ENCODE data around the gene AZIN2.

Gene AZIN2

GRCh38 chr1:33072707-33073106, 8.2 kb upstream of the AZIN2 start:
- H3K9me2 ChIP-seq (replicated peaks; ENCODE audit: low read depth, low read length) = no peaks in the 10 kb centered on the region
- H4K20me1 ChIP-seq (ENCODE audit: insufficient read depth, low read length, poor library complexity, severe bottlenecking) = no peaks in the 10 kb centered on the region
- no peaks in the 10 kb centered on the region for H3K9me3 ChIP-seq (ENCODE audit: insufficient read depth, low read depth, low read length)
- peaks cover 18% of the 10 kb centered on the region for H3K27me3 ChIP-seq (ENCODE audit: insufficient read depth, low read length, poor library complexity, severe bottlenecking)
- no peaks in the 10 kb centered on the region for H3K79me2 ChIP-seq (ENCODE audit: insufficient read depth, low read length)
- H3F3A ChIP-seq (ENCODE audit: low read depth) = no peaks in the 10 kb centered on the region
- H3K4me3 ChIP-seq (ENCODE audit: low read length, poor library complexity, severe bottlenecking) = no peak overlapping the region
- no peaks in the 10 kb centered on the region for H3K36me3 ChIP-seq (ENCODE audit: insufficient read depth, low read length)
- no peak overlapping the region for H3K4me2 ChIP-seq (ENCODE audit: low read depth, low read length, poor library complexity, severe bottlenecking)
- H2AFZ ChIP-seq (ENCODE audit: low read length) = no peak overlapping the region
- no peaks in the 10 kb centered on the region for H3K4me1 ChIP-seq (ENCODE audit: insufficient read depth, low read length, poor library complexity, severe bottlenecking)
- H3K9ac ChIP-seq (ENCODE audit: low read depth, low read length, poor library complexity, severe bottlenecking) = no peak overlapping the region
- TF ChIP-seq EZH2phosphoT487 (IDR thresholded peaks at IDR 0.05; ENCODE audit: borderline replicate concordance) (no peak), CTCF (conservative IDR thresholded peaks at IDR 0.05; ENCODE audit: low read length) (no peak)

- no peak for TF ChIP-seq CTCF (conservative IDR thresholded peaks at IDR 0.05; ENCODE audit: low read length)
- no peak for TF ChIP-seq EZH2phosphoT487 (IDR thresholded peaks at IDR 0.05; ENCODE audit: borderline replicate concordance)
- Histone ChIP-seq H2AFZ (ENCODE audit: low read length) (0 out of 2 replicates have a peak overlapping the region, but pooled peaks have one; percentile 43), H3K79me2 (ENCODE audit: insufficient read depth, low read length) (no peaks in the 10 kb centered on the region), H3K9me3 (ENCODE audit: insufficient read depth, low read depth, low read length) (no peaks in the 10 kb centered on the region), H3F3A (ENCODE audit: low read depth) (no peaks in the 10 kb centered on the region), H3K4me2 (ENCODE audit: low read depth, low read length, poor library complexity, severe bottlenecking) (no peak overlapping the region), H3K9me2 (replicated peaks; ENCODE audit: low read depth, low read length) (no peaks in the 10 kb centered on the region), H3K4me3 (ENCODE audit: low read length, poor library complexity, severe bottlenecking) (no peak overlapping the region), H3K9ac (ENCODE audit: low read depth, low read length, poor library complexity, severe bottlenecking) (no peak overlapping the region), H4K20me1 (ENCODE audit: insufficient read depth, low read length, poor library complexity, severe bottlenecking) (no peaks in the 10 kb centered on the region), H3K4me1 (ENCODE audit: insufficient read depth, low read length, poor library complexity, severe bottlenecking) (no peaks in the 10 kb centered on the region), H3K36me3 (ENCODE audit: insufficient read depth, low read length) (no peaks in the 10 kb centered on the region), H3K27me3 (ENCODE audit: insufficient read depth, low read length, poor library complexity, severe bottlenecking) (peaks cover 9% of the 10 kb centered on the region)
Observed at GRCh38 chr1:33074193-33074945, 6.6 kb upstream of the AZIN2 start.

DNA sequence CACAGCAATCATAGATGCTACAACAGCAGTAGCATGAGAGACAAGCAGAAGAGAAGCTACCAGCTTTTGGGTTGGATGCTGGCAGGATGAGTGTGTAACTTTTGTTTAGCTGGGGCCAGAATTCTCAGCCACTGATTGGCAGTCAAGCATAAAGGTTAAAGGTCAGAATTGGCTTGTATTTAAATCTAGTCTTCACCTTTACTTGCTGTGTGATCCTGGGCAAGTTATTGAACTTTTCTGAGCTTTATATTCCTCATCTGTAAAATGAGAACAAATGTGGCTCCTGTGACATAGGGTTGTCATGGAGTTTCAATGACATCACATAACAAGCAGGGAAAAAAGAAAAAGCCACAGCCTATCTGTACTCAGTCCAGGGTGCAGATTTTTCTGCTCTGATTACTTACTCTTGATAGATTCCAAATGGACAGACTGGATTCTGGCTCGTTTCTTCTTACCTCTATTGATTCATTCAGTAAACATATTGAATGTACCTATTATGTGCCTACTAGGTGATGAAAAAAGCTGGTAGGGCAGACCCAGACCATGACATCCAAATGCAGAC, 2.8 kb upstream of the AZIN2 start:
- H3K36me3 ChIP-seq (ENCODE audit: insufficient read depth, low read length) = no peaks in the 10 kb centered on the region
- no peaks in the 10 kb centered on the region for H4K20me1 ChIP-seq (ENCODE audit: insufficient read depth, low read length, poor library complexity, severe bottlenecking)
- H3K79me2 ChIP-seq (ENCODE audit: insufficient read depth, low read length) = no peaks in the 10 kb centered on the region
- no peaks in the 10 kb centered on the region for H3F3A ChIP-seq (ENCODE audit: low read depth)
- no peak for TF ChIP-seq CTCF (conservative IDR thresholded peaks at IDR 0.05; ENCODE audit: low read length)
- TF ChIP-seq EZH2phosphoT487 (IDR thresholded peaks at IDR 0.05; ENCODE audit: borderline replicate concordance) = no peak
- H3K9me2 ChIP-seq (replicated peaks; ENCODE audit: low read depth, low read length) = no peaks in the 10 kb centered on the region
- peaks cover 4% of the 10 kb centered on the region for H3K4me1 ChIP-seq (ENCODE audit: insufficient read depth, low read length, poor library complexity, severe bottlenecking)
- H2AFZ ChIP-seq (ENCODE audit: low read length) = no peak overlapping the region
- H3K9me3 ChIP-seq (ENCODE audit: insufficient read depth, low read depth, low read length) = no peaks in the 10 kb centered on the region
- H3K4me3 ChIP-seq (ENCODE audit: low read length, poor library complexity, severe bottlenecking) = no peak overlapping the region
- peaks cover 9% of the 10 kb centered on the region for H3K27me3 ChIP-seq (ENCODE audit: insufficient read depth, low read length, poor library complexity, severe bottlenecking)
- no peak overlapping the region for H3K4me2 ChIP-seq (ENCODE audit: low read depth, low read length, poor library complexity, severe bottlenecking)
- no peak overlapping the region for H3K9ac ChIP-seq (ENCODE audit: low read depth, low read length, poor library complexity, severe bottlenecking)
